Stimulated activated CD4-positive, alpha-beta T cell treated with anti-CD3 and anti-CD28 coated beads, Interleukin-12 subunit alpha, Interleukin-12 subunit beta, amount 100 ng/mL, for 4 hours (primary cell): Measurements from ENCODE around the gene CDKN2D.

Experiments
- DNase-seq: peaks from one replicate; pipeline ENCODE4 v3.0.0-alpha.2; 2020

Gene CDKN2D

GRCh38 chr19:10568826-10569651, at the start of gene CDKN2D:
Gene CDKN2D, minus strand, starts transcription at chr19:10568979. Its CDS starts 326 bp downstream, at chr19:10568653.
- DNase-seq: peak; percentile 99

GRCh38 chr19:10617409-10618121, 48.8 kb upstream of the CDKN2D start:
- no peak for DNase-seq

- no peak for DNase-seq
Measured at GRCh38 chr19:10615429-10616023, 46.7 kb upstream of the CDKN2D start.

GRCh38 chr19:10612499-10613119, 43.8 kb upstream of the CDKN2D start:
- DNase-seq: no peak

GRCh38 chr19:10611907-10612306, 43.1 kb upstream of the CDKN2D start:
- DNase-seq: no peak

GRCh38 chr19:10604460-10604980, 35.7 kb upstream of the CDKN2D start:
- DNase-seq: no peak

- DNase-seq: no peak
Measured at GRCh38 chr19:10603873-10604459, 35.2 kb upstream of the CDKN2D start.

GRCh38 chr19:10603084-10603872, 34.5 kb upstream of the CDKN2D start:
- DNase-seq: peak; percentile 61

- peak; percentile 90 for DNase-seq
Measured at GRCh38 chr19:10602330-10603083, 33.7 kb upstream of the CDKN2D start.

- no peak for DNase-seq
Measured at GRCh38 chr19:10601999-10602329, 33.2 kb upstream of the CDKN2D start.

- DNase-seq: no peak
Measured at GRCh38 chr19:10600149-10600548, 31.4 kb upstream of the CDKN2D start.

GRCh38 chr19:10593820-10594637, 25.2 kb upstream of the CDKN2D start:
- DNase-seq: no peak

- no peak for DNase-seq
Measured at GRCh38 chr19:10593148-10593547, 24.4 kb upstream of the CDKN2D start.

- no peak for DNase-seq
Measured at GRCh38 chr19:10587839-10588150, 19.0 kb upstream of the CDKN2D start.

GRCh38 chr19:10587022-10587838, 18.5 kb upstream of the CDKN2D start, which contains the start of gene AP1M2:
Gene AP1M2, minus strand, starts transcription at chr19:10587312. Its CDS starts 81 bp downstream, at chr19:10587231.
- DNase-seq: no peak

- DNase-seq: no peak
Measured at GRCh38 chr19:10586396-10586795, 17.6 kb upstream of the CDKN2D start.

GRCh38 chr19:10583036-10583776, 14.4 kb upstream of the CDKN2D start:
- DNase-seq: no peak

GRCh38 chr19:10582091-10582490, 13.3 kb upstream of the CDKN2D start:
- DNase-seq: no peak
